ENCODE measurements around the gene CEP20.

DNA sequence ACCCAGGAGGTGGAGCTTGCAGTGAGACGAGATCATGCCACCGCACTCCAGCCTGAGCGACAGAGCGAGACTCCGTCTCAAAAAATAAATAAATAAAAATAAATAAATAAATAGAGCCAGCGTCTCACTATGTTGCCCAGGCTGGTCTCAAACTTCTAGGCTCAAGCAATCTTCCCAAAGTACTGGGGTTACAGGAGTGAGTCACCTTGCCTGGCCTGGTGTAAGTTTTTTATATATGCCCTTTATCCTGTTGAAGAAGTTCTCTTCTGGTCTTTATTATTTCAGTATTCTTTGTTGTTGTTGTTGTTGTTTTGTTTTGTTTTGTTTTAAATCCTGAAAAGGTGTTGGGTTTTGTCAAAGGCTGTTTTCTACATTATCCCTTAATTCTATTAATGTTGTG, 30.9 kb upstream of the CEP20 start:
- TF ChIP-seq PAX8 (IDR thresholded peaks at IDR 0.05) (no peak), MYC (IDR thresholded peaks at IDR 0.05; ENCODE audit: insufficient read depth, insufficient read length, insufficient replicate concordance, low read length, severe bottlenecking) (no peak), EZH2 (IDR thresholded peaks at IDR 0.05; ENCODE audit: borderline replicate concordance, control insufficient read depth, low read depth, low read length) (no peak), YY1 (IDR thresholded peaks at IDR 0.05; ENCODE audit: low read depth, low read length) (no peak), POLR2A (IDR thresholded peaks at IDR 0.05; ENCODE audit: low read depth, low read length) (no peak), RAD21 (IDR thresholded peaks at IDR 0.05; ENCODE audit: insufficient read depth, low read depth, low read length) (no peak)
- TF ChIP-seq, protein P1, sequence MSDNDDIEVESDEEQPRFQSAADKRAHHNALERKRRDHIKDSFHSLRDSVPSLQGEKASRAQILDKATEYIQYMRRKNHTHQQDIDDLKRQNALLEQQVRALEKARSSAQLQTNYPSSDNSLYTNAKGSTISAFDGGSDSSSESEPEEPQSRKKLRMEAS (IDR thresholded peaks at IDR 0.05; ENCODE audit: low read depth, low read length): no peak
- TF ChIP-seq, protein P2, sequence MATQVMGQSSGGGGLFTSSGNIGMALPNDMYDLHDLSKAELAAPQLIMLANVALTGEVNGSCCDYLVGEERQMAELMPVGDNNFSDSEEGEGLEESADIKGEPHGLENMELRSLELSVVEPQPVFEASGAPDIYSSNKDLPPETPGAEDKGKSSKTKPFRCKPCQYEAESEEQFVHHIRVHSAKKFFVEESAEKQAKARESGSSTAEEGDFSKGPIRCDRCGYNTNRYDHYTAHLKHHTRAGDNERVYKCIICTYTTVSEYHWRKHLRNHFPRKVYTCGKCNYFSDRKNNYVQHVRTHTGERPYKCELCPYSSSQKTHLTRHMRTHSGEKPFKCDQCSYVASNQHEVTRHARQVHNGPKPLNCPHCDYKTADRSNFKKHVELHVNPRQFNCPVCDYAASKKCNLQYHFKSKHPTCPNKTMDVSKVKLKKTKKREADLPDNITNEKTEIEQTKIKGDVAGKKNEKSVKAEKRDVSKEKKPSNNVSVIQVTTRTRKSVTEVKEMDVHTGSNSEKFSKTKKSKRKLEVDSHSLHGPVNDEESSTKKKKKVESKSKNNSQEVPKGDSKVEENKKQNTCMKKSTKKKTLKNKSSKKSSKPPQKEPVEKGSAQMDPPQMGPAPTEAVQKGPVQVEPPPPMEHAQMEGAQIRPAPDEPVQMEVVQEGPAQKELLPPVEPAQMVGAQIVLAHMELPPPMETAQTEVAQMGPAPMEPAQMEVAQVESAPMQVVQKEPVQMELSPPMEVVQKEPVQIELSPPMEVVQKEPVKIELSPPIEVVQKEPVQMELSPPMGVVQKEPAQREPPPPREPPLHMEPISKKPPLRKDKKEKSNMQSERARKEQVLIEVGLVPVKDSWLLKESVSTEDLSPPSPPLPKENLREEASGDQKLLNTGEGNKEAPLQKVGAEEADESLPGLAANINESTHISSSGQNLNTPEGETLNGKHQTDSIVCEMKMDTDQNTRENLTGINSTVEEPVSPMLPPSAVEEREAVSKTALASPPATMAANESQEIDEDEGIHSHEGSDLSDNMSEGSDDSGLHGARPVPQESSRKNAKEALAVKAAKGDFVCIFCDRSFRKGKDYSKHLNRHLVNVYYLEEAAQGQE (IDR thresholded peaks at IDR 0.05; ENCODE audit: low read depth, low read length): no peak
- TF ChIP-seq, protein P3, sequence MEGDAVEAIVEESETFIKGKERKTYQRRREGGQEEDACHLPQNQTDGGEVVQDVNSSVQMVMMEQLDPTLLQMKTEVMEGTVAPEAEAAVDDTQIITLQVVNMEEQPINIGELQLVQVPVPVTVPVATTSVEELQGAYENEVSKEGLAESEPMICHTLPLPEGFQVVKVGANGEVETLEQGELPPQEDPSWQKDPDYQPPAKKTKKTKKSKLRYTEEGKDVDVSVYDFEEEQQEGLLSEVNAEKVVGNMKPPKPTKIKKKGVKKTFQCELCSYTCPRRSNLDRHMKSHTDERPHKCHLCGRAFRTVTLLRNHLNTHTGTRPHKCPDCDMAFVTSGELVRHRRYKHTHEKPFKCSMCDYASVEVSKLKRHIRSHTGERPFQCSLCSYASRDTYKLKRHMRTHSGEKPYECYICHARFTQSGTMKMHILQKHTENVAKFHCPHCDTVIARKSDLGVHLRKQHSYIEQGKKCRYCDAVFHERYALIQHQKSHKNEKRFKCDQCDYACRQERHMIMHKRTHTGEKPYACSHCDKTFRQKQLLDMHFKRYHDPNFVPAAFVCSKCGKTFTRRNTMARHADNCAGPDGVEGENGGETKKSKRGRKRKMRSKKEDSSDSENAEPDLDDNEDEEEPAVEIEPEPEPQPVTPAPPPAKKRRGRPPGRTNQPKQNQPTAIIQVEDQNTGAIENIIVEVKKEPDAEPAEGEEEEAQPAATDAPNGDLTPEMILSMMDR (IDR thresholded peaks at IDR 0.05 in 2 of 3, conservative IDR thresholded peaks at IDR 0.05 in 1 of 3; ENCODE audit: control insufficient read depth in 2 of 3, extremely low read depth in 1 of 3, insufficient read depth in 1 of 3, low read depth in 3 of 3, low read length in 3 of 3): no peak
